Endometrial microvascular endothelial cells (primary cell): ENCODE results near the gene ZNF654. TPM values are rescaled to one million over a fixed set of nuclear protein-coding genes. Genes with fewer than 3 reads are reported as not detected.
"Not testable (repeated sequence)": the region's sequence is repeated elsewhere in the genome, so short reads cannot be mapped to it uniquely, and the experiment has no call there.

Source experiments
- in situ Hi-C: cut with HindIII; loops from 2 replicates; pipeline ENCODE4 v1.10.0; 2017; ENCODE audit warnings: low sequenced_read_pairs, low pct_unique_long_range_greater_than_20kb; ENCODE audit errors: inconsistent ontology term
- total RNA-seq: library from RNA; depleted of rRNA; stranded (reverse); fragments of >200 nt; gene quantifications from one replicate; pipeline ENCODE4 v1.2.3, GENCODE V29; 2015; ENCODE audit errors: inconsistent ontology term

The ZNF654 gene
- 12.6 TPM for total RNA-seq

DNA sequence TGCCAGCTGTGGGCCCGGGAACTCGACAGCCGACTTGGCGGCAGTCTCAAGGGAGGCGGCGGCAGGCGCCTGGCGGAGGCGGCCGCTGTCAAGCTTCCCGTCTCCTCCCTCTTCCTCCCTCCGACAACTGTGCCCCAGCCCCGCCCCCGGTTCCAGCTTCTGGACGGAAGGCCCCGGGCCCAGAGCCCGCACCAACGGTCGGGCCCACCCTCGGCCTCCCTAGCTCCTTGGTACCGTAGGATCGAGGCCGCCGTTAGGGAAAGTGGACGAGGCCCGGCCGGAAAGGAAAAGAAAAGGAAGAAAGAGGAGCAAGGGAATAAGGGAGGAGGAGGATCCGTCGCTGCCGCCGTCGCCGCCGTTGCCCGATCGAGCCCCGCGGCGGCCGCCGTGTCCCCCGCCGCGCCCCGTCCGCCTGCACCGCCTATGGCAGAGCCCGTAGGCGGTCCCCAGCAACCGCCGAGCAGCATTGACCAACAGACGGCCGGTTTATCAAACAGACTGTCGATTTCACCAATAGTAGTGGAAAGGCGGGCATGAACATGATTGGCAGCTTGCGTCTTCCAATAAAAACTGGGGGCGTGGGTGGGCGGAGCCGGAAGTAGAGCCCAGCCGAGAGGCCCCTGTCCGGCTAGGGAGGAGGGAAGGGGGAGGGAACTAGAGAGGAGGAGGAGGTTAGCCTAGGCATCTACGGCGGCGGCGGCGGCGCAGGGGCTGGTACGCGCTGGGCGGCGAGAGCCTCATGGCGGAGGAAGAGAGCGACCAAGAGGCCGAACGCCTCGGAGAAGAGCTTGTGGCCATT lies at the start of gene ZNF654, which contains the start of gene CGGBP1:
Gene ZNF654 (plus strand): TSS at position 675 of the 799 bp plus-strand sequence. CDS start 65 bp downstream, at position 740.
Gene CGGBP1 (minus strand): TSS at position 425 of the 799 bp plus-strand sequence. CDS start 3,029 bp downstream, outside the sequence.
- in situ Hi-C loops = no loop called here

DNA sequence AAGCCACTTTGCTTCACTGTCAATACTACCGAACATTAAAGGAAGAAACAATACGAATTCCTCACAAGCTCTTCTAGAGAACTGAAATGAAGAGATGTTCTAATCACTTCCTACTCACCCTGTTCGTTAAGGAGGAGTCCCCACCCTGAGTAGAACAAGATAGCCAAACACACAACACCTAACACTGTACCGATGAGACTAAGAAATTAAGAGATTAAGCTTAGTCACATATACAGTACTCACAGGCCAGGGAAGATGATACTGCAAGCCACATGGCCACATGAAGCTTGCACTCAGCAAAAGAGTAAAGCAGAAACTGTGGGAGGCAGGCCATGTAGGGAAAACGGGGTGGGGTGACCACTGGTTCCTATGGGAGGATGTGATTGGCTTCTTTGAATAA lies 48.2 kb upstream of the ZNF654 start:
- in situ Hi-C loops = no loop called here

DNA sequence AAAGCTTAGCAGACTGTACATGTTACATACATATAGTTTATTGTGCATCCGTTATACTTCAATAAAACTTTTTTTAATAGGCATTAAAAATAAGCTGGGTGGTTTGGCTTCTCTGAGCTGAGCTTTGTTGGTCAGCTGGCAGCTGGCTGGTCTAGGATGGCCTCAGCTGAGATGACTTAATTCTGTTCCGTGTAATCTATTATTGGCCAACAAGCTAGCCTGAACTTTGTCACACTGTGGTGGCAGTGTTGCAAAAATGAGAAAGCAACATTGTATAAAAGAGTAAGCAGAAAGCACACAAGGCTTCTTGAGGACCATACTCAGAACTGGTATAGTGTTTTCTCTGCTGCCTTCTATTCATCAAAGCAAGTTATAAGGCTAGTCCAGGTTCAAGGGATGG lies 45.5 kb upstream of the ZNF654 start:
- in situ Hi-C loops = no loop called here

DNA sequence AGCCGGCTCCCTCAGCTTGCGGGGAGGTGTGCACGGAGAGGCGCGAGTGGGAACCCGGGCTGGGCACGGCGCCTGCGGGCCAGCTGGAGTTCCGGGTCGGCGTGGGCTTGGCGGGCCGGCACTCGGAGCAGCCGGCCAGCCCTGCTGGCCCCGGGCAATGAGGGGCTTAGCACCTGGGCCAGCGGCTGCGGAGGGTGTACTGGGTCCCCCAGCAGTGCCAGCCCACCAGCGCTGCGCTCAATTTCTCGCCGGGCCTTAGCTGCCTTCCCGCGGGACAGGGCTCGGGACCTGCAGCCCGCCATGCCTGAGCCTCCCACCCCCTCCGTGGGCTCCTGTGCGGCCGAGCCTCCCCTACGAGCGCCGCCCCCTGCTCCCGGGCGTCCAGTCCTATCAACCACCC lies 43.4 kb upstream of the ZNF654 start:
- in situ Hi-C loops = not testable (repeated sequence)

- in situ Hi-C loops = no loop called here
Observed at GRCh38 chr3:88019024-88019423, 40.0 kb upstream of the ZNF654 start.

- in situ Hi-C loops = no loop called here
Observed at GRCh38 chr3:88025001-88025552, 34.0 kb upstream of the ZNF654 start.

DNA sequence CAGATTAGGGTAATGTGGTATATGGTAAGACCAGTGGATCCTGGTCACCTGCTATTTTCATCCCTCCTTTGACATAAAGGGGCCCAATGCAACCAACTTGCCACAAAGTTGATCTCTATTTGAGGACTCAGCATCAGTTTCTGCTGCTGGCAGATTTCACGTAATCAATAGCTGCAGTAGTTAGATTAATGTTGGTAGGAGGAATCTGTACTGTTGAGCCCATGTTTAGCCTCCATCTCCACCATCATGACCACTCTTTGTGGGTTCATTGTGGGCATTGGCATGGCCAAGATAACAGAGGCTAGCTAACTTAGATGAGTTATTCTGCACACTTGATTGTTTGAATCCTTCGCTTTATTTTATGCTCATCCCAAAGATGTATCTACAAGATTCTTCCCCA lies 30.2 kb upstream of the ZNF654 start:
- in situ Hi-C loops = no loop called here

DNA sequence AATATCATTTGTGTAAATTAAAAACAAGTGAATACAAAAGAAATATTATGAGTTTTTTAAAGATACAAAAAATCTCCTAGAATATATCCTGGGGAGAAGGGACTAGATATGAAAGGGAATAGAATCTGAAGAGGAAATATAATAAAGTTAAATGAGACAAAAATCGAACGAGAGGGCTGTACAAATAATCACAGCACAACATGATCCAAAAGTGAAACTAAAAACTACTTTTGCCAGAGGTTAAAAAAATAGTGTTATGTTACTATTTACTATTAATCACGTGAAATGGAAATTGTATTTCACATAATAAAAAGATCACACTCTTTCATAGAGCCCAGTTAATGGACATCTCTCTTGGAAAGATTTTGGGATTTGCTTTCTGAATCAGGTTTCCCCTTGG lies 28.8 kb upstream of the ZNF654 start:
- in situ Hi-C loops = no loop called here

DNA sequence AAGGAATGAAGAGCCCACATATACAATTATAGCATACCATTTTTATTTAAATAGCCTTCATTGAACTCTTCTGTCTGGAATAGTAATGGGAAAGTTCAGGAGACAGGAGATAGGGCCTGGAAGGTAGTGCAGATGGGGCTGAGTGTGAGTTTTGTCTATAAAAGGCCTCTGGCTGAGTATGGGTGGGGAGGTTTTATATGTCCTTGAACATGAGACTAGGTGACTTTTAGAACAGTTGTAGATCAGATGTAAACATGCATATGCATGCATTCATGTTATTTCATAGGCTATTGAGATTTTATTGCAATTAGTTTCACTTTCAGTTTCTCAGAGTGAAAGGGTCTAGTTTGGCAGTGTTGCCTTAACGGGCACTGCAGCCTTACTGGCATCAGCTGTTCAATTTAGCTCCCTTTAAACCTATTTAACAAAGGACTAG lies 27.4 kb upstream of the ZNF654 start:
- in situ Hi-C loops = no loop called here

GRCh38 chr3:88032245-88032644 lies 26.8 kb upstream of the ZNF654 start:
- in situ Hi-C loops = no loop called here

DNA sequence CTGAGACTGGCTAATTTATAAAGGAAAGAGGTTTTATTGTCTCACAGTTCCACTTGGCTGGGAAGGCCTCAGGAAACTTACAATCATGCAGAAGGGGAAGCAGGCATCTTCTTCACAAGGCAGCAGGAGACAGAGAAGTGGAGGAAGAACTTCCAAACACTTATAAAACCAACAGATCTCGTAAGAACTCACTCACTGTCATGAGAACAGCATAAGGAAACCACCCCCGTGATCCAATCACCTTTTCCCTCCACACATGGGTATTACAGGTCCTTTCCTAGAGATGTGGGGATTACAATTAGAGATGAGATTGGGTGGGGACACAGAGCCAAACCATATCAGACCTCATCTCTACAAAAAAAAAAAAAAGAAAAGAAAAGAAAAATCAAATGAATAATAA lies 26.0 kb upstream of the ZNF654 start:
- in situ Hi-C loops = no loop called here

DNA sequence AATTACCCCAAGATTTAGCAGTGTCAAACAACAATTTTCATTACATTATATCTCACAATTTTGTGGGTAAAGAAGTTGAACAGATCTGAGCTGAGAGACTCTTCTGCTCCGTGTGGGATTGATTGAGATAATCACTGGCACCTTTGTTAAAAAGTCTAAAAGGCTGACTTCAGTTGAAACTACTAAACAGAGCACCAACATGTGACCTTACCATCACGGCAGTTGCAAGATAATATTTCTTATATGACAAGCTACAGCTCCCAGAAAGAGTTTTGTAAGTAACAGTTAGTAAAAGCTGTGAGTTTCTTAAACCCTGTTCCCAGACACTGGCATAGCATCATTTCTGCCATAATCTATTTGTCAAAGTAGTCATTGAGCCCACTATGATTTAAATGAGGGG lies 25.2 kb upstream of the ZNF654 start:
- in situ Hi-C loops = no loop called here

GRCh38 chr3:88034491-88035275 lies 24.4 kb upstream of the ZNF654 start:
- in situ Hi-C loops = no loop called here

GRCh38 chr3:88036221-88036620 lies 22.8 kb upstream of the ZNF654 start:
- in situ Hi-C loops = no loop called here

DNA sequence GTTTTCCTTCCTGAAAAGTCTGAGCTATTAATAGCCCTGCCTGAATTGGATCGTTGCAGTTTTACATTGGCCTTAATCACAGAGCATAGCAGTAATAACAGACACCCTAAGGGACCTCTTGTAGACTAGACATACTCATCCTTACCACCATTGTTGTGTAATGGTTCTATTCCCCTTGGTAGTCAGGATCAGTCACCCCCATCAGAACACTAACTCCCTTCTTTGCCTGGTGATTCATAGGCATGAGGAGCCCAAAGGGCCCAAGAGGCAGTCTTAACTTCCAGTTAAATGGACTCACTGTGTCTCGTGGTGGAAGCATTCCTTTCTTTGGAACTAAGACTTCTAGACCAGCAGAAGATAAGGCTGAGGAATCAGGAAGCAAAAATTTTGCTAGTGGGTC lies 20.5 kb upstream of the ZNF654 start:
- in situ Hi-C loops = no loop called here

DNA sequence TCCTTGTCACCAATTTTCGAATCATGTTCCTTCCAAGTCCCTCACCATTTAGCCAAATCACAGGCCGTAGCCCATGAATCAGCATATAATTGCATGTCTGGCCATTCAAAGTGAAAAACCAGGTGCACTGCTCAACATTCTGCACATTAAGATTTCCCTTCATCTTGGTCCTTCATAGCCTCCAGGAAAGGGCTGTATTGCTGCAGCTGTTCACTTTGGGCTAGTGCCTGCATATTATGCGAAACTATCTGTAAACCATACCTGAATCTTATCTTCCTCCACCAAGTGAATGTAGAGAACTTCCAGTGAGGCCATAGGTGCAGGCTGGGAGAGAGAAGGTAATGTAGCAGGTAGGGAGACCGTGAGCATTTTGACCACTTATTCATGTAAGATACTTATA lies 18.5 kb upstream of the ZNF654 start:
- in situ Hi-C loops = no loop called here

GRCh38 chr3:88041005-88041404 lies 18.1 kb upstream of the ZNF654 start:
- in situ Hi-C loops = no loop called here

- in situ Hi-C loops = no loop called here
Observed at GRCh38 chr3:88044411-88044810, 14.6 kb upstream of the ZNF654 start.

GRCh38 chr3:88046766-88047165 lies 12.3 kb upstream of the ZNF654 start:
- in situ Hi-C loops = no loop called here
